ENCODE measurements around the gene ZNF587B.
"Not testable (repeated sequence)": the region's sequence is repeated elsewhere in the genome, so short reads cannot be mapped to it uniquely, and the experiment has no call there.

GRCh38 chr19:57847164-57847563 lies 17.1 kb downstream of the ZNF587B start:
- not testable (repeated sequence) for TF ChIP-seq CTCF, POLR2A (IDR thresholded peaks at IDR 0.05)
